VCaP (cell line): Measurements from ENCODE around the gene ACAT1.

ENCODE experiments used
- H3K27ac ChIP-seq: fragments of 450-650 bp; 2 replicates; pipeline ENCODE4 v1.5.1; 2017
- CTCF ChIP-seq: fragments of 450-650 bp; conservative IDR thresholded peaks from 2 replicates; pipeline ENCODE4 v1.5.1; 2017; ENCODE audit warnings: mild to moderate bottlenecking, moderate library complexity

ACAT1 gene

GRCh38 chr11:108121274-108122155 is at the start of gene ACAT1:
Gene ACAT1, plus strand, starts transcription at chr11:108121567. Its CDS starts 40 bp downstream, at chr11:108121607.
- H3K27ac ChIP-seq, result peak within 1 kb of the TSS; percentile 91
- TF ChIP-seq CTCF, result peak; percentile 24; the same call in 1 of the 2 replicates

GRCh38 chr11:108084811-108085210 is 36.6 kb upstream of the ACAT1 start:
- H3K27ac ChIP-seq, result no peak overlapping the region
- no peak for TF ChIP-seq CTCF

- no peak for TF ChIP-seq CTCF
- no peak overlapping the region for H3K27ac ChIP-seq
Observed at GRCh38 chr11:108085672-108086071, 35.7 kb upstream of the ACAT1 start.

- peak overlapping the region; percentile 51 for H3K27ac ChIP-seq
- TF ChIP-seq CTCF, result no peak
Observed at GRCh38 chr11:108092134-108092533, 29.2 kb upstream of the ACAT1 start.

- no peak for TF ChIP-seq CTCF
- H3K27ac ChIP-seq, result peak overlapping the region; percentile 51
Observed at GRCh38 chr11:108093128-108093904, 28.1 kb upstream of the ACAT1 start.

GRCh38 chr11:108097179-108097578 is 24.2 kb upstream of the ACAT1 start:
- no peak for TF ChIP-seq CTCF
- no peak overlapping the region for H3K27ac ChIP-seq

GRCh38 chr11:108101090-108101775 is 20.1 kb upstream of the ACAT1 start:
- H3K27ac ChIP-seq, result no peak overlapping the region
- no peak for TF ChIP-seq CTCF
